ENCODE measurements around the gene LAMC2. TPM values are rescaled to one million over a fixed set of nuclear protein-coding genes. Genes with fewer than 3 reads are reported as not detected.

Gene LAMC2
- total RNA-seq, 1 experiment from 2014 or later, result 36.8 TPM

- DNase-seq (ENCODE audit: low spot score), result no peak
Observed at GRCh38 chr1:183285746-183286145, 99.7 kb downstream of the LAMC2 start.

- no peak for DNase-seq (ENCODE audit: low spot score)
Observed at GRCh38 chr1:183287191-183287675, 101.2 kb downstream of the LAMC2 start.

GRCh38 chr1:183288583-183288982, 102.5 kb downstream of the LAMC2 start:
- DNase-seq (ENCODE audit: low spot score), result no peak

- no peak for DNase-seq (ENCODE audit: low spot score)
Observed at GRCh38 chr1:183289051-183289496, 103.0 kb downstream of the LAMC2 start.

- DNase-seq (ENCODE audit: low spot score), result no peak
Observed at GRCh38 chr1:183290628-183291027, 104.6 kb downstream of the LAMC2 start.

GRCh38 chr1:183291216-183291762, 105.2 kb downstream of the LAMC2 start:
- no peak for DNase-seq (ENCODE audit: low spot score)

GRCh38 chr1:183291802-183292514, 105.9 kb downstream of the LAMC2 start:
- DNase-seq (ENCODE audit: low spot score), result peak; percentile 82

- no peak for DNase-seq (ENCODE audit: low spot score)
Observed at GRCh38 chr1:183293241-183293640, 107.2 kb downstream of the LAMC2 start.

GRCh38 chr1:183293876-183294275, 107.8 kb downstream of the LAMC2 start:
- DNase-seq (ENCODE audit: low spot score), result no peak

Other genes starting within 250 kb of the LAMC2 start
- gene SHCBP1L, start 233.1 kb upstream of the LAMC2 start, total RNA-seq (2014; rRNA removed; shearing (Covaris generic)), result not detected in 2 replicates
- gene LAMC1, start 162.8 kb upstream of the LAMC2 start, total RNA-seq (2014; rRNA removed; shearing (Covaris generic)), result 143 and 190 TPM in 2 replicates
- gene NMNAT2, start 232.1 kb downstream of the LAMC2 start, total RNA-seq (2014; rRNA removed; shearing (Covaris generic)), result 3.0 and 3.1 TPM in 2 replicates

Measured in A172 (cell line).